Prostate gland (tissue), 2 donors: ENCODE data around the gene ORAI2.
"Not testable (repeated sequence)": the region's sequence is repeated elsewhere in the genome, so short reads cannot be mapped to it uniquely, and the experiment has no call there.

Experiments used
- CTCF ChIP-seq, 4 experiments: fragments of 200-600 bp in 2 of 4; fragments of 450-650 bp in 2 of 4; sonication (generic) in 2 of 4; IDR thresholded peaks; 1 replicate in 3 of 4; 2 replicates in 1 of 4; pipeline ENCODE4 v1.5.1; 2016 to 2019; ENCODE audit warnings: antibody characterized with exemption in 4 of 4, mild to moderate bottlenecking in 2 of 4, moderate library complexity in 2 of 4
- POLR2A ChIP-seq: fragments of 450-650 bp; IDR thresholded peaks from one replicate; pipeline ENCODE4 v1.6.1; 2016; ENCODE audit warnings: antibody characterized with exemption, mild to moderate bottlenecking

GRCh38 chr7:102497308-102497707 lies 63.9 kb downstream of the ORAI2 start:
- not testable (repeated sequence) for TF ChIP-seq POLR2A; CTCF (IDR thresholded peaks at IDR 0.05)
